Melanocyte of skin (primary cell): ENCODE results near the gene GRID1. TPM values are rescaled to one million over a fixed set of nuclear protein-coding genes. Genes with fewer than 3 reads are reported as not detected.

Experiments
- small RNA-seq, 2 donors: library from RNA; depleted of rRNA; stranded (forward); fragments of <200 nt; gene quantifications; one replicate each; pipeline ENCODE3, GENCODE V24; 2012
- total RNA-seq, 2 donors: library from RNA; depleted of rRNA; stranded (reverse); fragments of >200 nt; gene quantifications; 2 replicates each; pipeline ENCODE4 v1.2.3, GENCODE V29; 2012

GRID1 gene
- under 1 TPM in 1 of 2 donors, not detected in 1; under 0.01 TPM for total RNA-seq

GRCh38 chr10:86366033-86366901 is at the start of gene GRID1:
GRID1 (minus strand) TSS chr10:86366795.

Small RNA genes within 50 kb of the gene (small RNA-seq; reads per million reads assigned to genes)
- gene MIR346 (0 reads per million in 2 donors), gene RF02271 (0 reads per million in 2 donors), gene RN7SKP238 (0 reads per million in 2 donors), gene RNA5SP322 (0 reads per million in 2 donors)

Other genes starting within 250 kb of the GRID1 start
- 10 to 100 TPM; 30.6 to 47.6 TPM for gene WAPL, start 155.0 kb upstream of the GRID1 start, total RNA-seq